BLaER1 (cell line): ENCODE measurements around the gene TEKT1.
A peak's percentile ranks its signal among the peaks of the same experiment; 100 is the strongest.

Source experiments
- H3K27ac ChIP-seq: shearing (Covaris generic); formaldehyde crosslinking; 2 replicates; pipeline ENCODE4 v1.8.1; 2022
- H3K27me3 ChIP-seq: shearing (Covaris generic); formaldehyde crosslinking; 2 replicates; pipeline ENCODE4 v1.8.1; 2022
- H3K36me3 ChIP-seq: shearing (Covaris generic); formaldehyde crosslinking; 2 replicates; pipeline ENCODE4 v1.8.1; 2022
- H3K4me1 ChIP-seq: shearing (Covaris generic); formaldehyde crosslinking; 2 replicates; pipeline ENCODE4 v1.8.1; 2022
- H3K4me2 ChIP-seq: shearing (Covaris generic); formaldehyde crosslinking; 2 replicates; pipeline ENCODE4 v1.8.1; 2022
- H3K4me3 ChIP-seq: shearing (Covaris generic); formaldehyde crosslinking; 2 replicates; pipeline ENCODE4 v1.8.1; 2022
- H3K9ac ChIP-seq: shearing (Covaris generic); formaldehyde crosslinking; 2 replicates; pipeline ENCODE4 v1.8.1; 2022
- H3K9me3 ChIP-seq: shearing (Covaris generic); formaldehyde crosslinking; 2 replicates; pipeline ENCODE4 v1.8.1; 2022
- H4K20me1 ChIP-seq: shearing (Covaris generic); formaldehyde crosslinking; 2 replicates; pipeline ENCODE4 v1.8.1; 2022
- Cebpa-rat ChIP-seq: shearing (Covaris generic); IDR thresholded peaks from 2 replicates; pipeline ENCODE4 v1.8.1; 2022

Gene TEKT1

GRCh38 chr17:6772016-6772415 is 59.5 kb downstream of the TEKT1 start:
- H3K9me3 ChIP-seq = peaks cover 78% of the 10 kb centered on the region
- TF ChIP-seq Cebpa-rat = no peak
- no peak overlapping the region for H3K27ac ChIP-seq
- H3K36me3 ChIP-seq = peaks cover 89% of the 10 kb centered on the region
- no peaks in the 10 kb centered on the region for H3K27me3 ChIP-seq
- H3K4me3 ChIP-seq = no peak overlapping the region
- no peak overlapping the region for H3K4me2 ChIP-seq
- no peak overlapping the region for H3K9ac ChIP-seq
- H3K4me1 ChIP-seq = no peaks in the 10 kb centered on the region
- no peaks in the 10 kb centered on the region for H4K20me1 ChIP-seq

- H3K27me3 ChIP-seq = no peaks in the 10 kb centered on the region
- no peak for TF ChIP-seq Cebpa-rat
- no peaks in the 10 kb centered on the region for H3K4me1 ChIP-seq
- no peaks in the 10 kb centered on the region for H4K20me1 ChIP-seq
- H3K4me3 ChIP-seq = 0 out of 2 replicates have a peak overlapping the region, but pooled peaks have one; percentile 34
- H3K27ac ChIP-seq = no peak overlapping the region
- H3K4me2 ChIP-seq = no peak overlapping the region
- H3K9me3 ChIP-seq = peaks cover 58% of the 10 kb centered on the region
- H3K36me3 ChIP-seq = peaks cover 96% of the 10 kb centered on the region
- no peak overlapping the region for H3K9ac ChIP-seq
These were observed 63.1 kb downstream of the TEKT1 start for GRCh38 chr17:6768447-6768846.

GRCh38 chr17:6761779-6762178 is 69.8 kb downstream of the TEKT1 start:
- peaks cover 91% of the 10 kb centered on the region for H3K36me3 ChIP-seq
- H3K4me3 ChIP-seq = no peak overlapping the region
- no peaks in the 10 kb centered on the region for H4K20me1 ChIP-seq
- TF ChIP-seq Cebpa-rat = no peak
- peaks cover 11% of the 10 kb centered on the region for H3K9me3 ChIP-seq
- no peak overlapping the region for H3K9ac ChIP-seq
- no peak overlapping the region for H3K27ac ChIP-seq
- peaks cover 13% of the 10 kb centered on the region for H3K4me1 ChIP-seq
- no peaks in the 10 kb centered on the region for H3K27me3 ChIP-seq
- H3K4me2 ChIP-seq = no peak overlapping the region

GRCh38 chr17:6757747-6758146 is 73.8 kb downstream of the TEKT1 start:
- Histone ChIP-seq H3K9me3 (no peaks in the 10 kb centered on the region), H3K4me2 (peak overlapping the region; percentile 93), H3K9ac (no peak overlapping the region; the same call in 1 of the 2 replicates), H3K4me3 (no peak overlapping the region), H3K27ac (0 out of 2 replicates have a peak overlapping the region, but pooled peaks have one; percentile 82), H4K20me1 (no peaks in the 10 kb centered on the region), H3K27me3 (no peaks in the 10 kb centered on the region), H3K4me1 (peaks cover 46% of the 10 kb centered on the region), H3K36me3 (peaks cover 51% of the 10 kb centered on the region)
- no peak for TF ChIP-seq Cebpa-rat

- peak overlapping the region; percentile 74 for H3K4me3 ChIP-seq
- H3K27ac ChIP-seq = peak overlapping the region; percentile 82
- H3K36me3 ChIP-seq = peaks cover 39% of the 10 kb centered on the region
- H4K20me1 ChIP-seq = no peaks in the 10 kb centered on the region
- H3K9me3 ChIP-seq = no peaks in the 10 kb centered on the region
- H3K9ac ChIP-seq = peak overlapping the region; percentile 86
- H3K4me2 ChIP-seq = peak overlapping the region; percentile 93
- H3K27me3 ChIP-seq = no peaks in the 10 kb centered on the region
- no peak for TF ChIP-seq Cebpa-rat
- H3K4me1 ChIP-seq = peaks cover 54% of the 10 kb centered on the region
These were observed 75.0 kb downstream of the TEKT1 start for GRCh38 chr17:6756425-6757031.

DNA sequence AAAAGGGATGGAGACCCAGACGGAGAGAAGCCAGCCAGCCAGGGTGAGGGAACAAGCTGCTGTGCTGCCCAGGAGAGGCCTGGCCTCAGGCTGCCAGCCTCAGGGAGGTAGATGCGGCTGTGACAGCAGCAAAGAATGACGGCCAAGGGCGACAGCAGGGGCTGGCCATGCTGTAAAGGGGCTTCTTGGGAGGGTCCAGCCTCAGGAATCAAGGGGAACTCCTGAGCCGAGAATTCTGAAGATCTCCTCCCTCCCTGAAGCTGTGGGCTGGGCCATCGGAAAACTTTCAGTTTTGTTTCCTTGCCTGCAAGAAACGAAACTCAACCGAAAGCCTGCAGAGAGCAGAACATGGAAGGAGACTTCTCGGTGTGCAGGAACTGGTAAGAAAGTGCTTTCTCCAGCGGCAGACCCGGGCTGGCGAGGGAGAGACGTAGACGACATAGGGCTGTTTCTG is 75.8 kb downstream of the TEKT1 start, which contains the start of gene XAF1:
XAF1 (plus strand) TSS at position 316 of the 454 bp plus-strand sequence; CDS start at position 349, 33 bp downstream.
- peak within 1 kb of the TSS; percentile 93 for H3K4me2 ChIP-seq
- no peak for TF ChIP-seq Cebpa-rat
- H3K9ac ChIP-seq = peak within 1 kb of the TSS; percentile 86
- peak within 1 kb of the TSS; percentile 74 for H3K4me3 ChIP-seq
- H3K9me3 ChIP-seq = no peaks in the 10 kb centered on the region
- H3K36me3 ChIP-seq = peaks cover 31% of the 10 kb centered on the region
- H4K20me1 ChIP-seq = no peaks in the 10 kb centered on the region
- H3K27me3 ChIP-seq = no peaks in the 10 kb centered on the region
- H3K4me1 ChIP-seq = peaks cover 54% of the 10 kb centered on the region
- peak within 1 kb of the TSS; percentile 82 for H3K27ac ChIP-seq

- Histone ChIP-seq H3K4me3 (peak overlapping the region; percentile 74; the same call in 1 of the 2 replicates), H3K4me1 (peaks cover 54% of the 10 kb centered on the region), H3K4me2 (peak overlapping the region; percentile 93), H3K27me3 (no peaks in the 10 kb centered on the region), H3K36me3 (peaks cover 26% of the 10 kb centered on the region), H3K9me3 (no peaks in the 10 kb centered on the region), H3K9ac (peak overlapping the region; percentile 86), H3K27ac (peak overlapping the region; percentile 82), H4K20me1 (no peaks in the 10 kb centered on the region)
- no peak for TF ChIP-seq Cebpa-rat
These were observed 76.2 kb downstream of the TEKT1 start for GRCh38 chr17:6755281-6755680.

DNA sequence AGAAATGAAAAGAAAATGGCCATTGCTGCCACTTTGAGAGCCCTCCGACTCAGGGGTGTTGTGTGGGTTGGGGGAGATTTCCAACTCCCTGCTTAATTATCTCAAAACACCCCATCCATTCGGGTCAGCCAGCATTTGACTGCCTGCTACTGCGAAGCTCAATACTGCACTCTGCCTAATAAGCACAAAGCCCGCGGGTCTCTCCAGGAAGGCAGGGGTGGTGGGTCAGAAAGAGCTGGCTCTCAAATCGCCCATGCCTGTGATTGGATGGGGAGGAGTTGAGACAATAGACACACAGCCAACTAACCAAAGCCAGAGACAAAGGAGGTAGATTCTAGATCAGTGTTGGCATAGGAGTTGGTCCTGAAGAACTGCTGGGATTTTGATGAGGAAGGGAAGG is 78.0 kb downstream of the TEKT1 start:
- no peak for TF ChIP-seq Cebpa-rat
- H3K4me3 ChIP-seq = no peak overlapping the region
- peaks cover 54% of the 10 kb centered on the region for H3K4me1 ChIP-seq
- H3K36me3 ChIP-seq = peaks cover 9% of the 10 kb centered on the region
- no peaks in the 10 kb centered on the region for H4K20me1 ChIP-seq
- H3K27ac ChIP-seq = peak overlapping the region; percentile 69
- H3K9me3 ChIP-seq = no peaks in the 10 kb centered on the region
- no peak overlapping the region; the same call in 1 of the 2 replicates for H3K9ac ChIP-seq
- no peaks in the 10 kb centered on the region for H3K27me3 ChIP-seq
- H3K4me2 ChIP-seq = peak overlapping the region; percentile 68

GRCh38 chr17:6753006-6753445 is 78.5 kb downstream of the TEKT1 start:
- peak overlapping the region; percentile 68 for H3K4me2 ChIP-seq
- peak overlapping the region; percentile 69; the same call in 1 of the 2 replicates for H3K27ac ChIP-seq
- peaks cover 54% of the 10 kb centered on the region for H3K4me1 ChIP-seq
- H3K36me3 ChIP-seq = peaks cover 4% of the 10 kb centered on the region
- no peaks in the 10 kb centered on the region for H3K9me3 ChIP-seq
- H3K9ac ChIP-seq = peak overlapping the region; percentile 31; the same call in 1 of the 2 replicates
- 0 out of 2 replicates have a peak, but pooled peaks have one; percentile 10 for TF ChIP-seq Cebpa-rat
- no peaks in the 10 kb centered on the region for H4K20me1 ChIP-seq
- H3K4me3 ChIP-seq = no peak overlapping the region
- no peaks in the 10 kb centered on the region for H3K27me3 ChIP-seq
